Stimulated activated CD8-positive, alpha-beta memory T cell treated with anti-CD3 and anti-CD28 coated beads, Interleukin-12 subunit alpha, Interleukin-12 subunit beta, amount 100 ng/mL, for 4 hours (primary cell): Measurements from ENCODE around the gene TP73.

ENCODE experiments used
- DNase-seq: peaks from one replicate; pipeline ENCODE4 v3.0.0-alpha.2; 2020; ENCODE audit warnings: low read depth

Gene TP73

GRCh38 chr1:3653286-3653618 lies 936 bp downstream of the TP73 start:
- no peak for DNase-seq

DNA sequence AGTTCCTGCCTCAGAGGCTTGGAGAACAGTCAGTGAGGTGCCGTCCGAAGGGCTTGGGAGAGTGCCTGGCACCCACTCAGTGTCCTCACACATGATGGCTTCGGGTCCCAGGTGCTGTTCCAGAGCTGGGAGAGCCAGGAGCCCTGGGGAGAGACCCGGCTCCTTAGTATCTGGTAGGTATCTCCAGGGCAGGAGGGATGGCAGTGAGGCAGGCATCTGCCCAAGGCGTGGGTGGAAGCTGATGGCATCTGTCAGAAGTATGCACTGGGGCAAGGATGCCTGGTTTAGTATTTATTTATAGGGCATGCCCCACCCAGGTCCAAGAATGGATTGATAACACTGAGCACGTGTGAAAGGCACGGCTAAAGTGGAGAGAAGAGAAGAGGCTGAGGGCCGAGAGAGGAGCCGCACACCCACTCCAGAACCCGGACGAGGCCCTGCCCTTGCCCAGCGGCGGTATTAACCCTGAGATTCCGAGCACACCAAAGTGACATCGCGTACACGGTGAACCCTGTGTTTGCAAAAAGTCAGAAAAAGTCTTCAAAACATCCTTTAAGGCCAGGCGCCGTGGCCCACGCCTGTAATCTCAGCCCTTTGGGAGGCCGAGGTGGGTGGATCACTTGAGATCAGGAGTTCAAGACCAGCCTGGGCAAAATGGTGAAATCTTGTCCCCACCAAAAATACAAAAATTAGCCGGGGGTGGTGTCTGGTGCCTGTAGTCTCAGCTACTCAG lies 2.4 kb downstream of the TP73 start:
- DNase-seq: no peak

- DNase-seq: no peak
Measured at GRCh38 chr1:3656450-3657095, 4.3 kb downstream of the TP73 start.

GRCh38 chr1:3657096-3657475 lies 4.8 kb downstream of the TP73 start:
- no peak for DNase-seq

DNA sequence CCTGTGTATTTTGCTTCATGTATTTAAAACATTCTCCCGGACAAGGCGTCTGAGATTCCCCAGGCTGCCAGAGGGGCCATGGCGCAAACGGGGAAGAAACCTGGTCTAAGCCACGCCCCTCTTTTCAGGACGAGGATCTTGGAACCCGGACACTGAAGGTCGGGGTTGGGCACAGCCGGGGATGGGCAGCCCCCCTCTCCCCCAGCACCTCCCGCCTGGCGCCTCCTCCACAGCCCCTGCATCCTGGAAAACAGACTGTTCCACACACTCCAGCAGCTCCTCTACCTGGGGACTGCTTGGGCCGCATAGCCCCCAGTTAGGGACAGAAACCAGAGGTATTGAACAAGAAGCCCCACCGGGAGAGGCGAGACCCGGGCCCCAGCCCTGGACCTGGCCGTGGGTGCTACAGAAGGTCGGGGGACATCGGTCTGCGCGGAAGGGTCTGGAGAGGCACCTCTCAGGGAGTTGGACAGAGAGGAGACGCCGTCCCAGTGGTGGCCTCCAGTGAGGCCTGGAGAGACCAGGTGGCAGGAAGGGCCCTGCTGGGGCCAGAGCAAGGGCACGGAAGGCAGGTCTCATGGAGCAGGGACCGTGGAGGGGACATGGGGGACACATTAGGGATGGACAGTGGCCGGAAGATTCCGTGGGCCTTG lies 5.4 kb downstream of the TP73 start:
- no peak for DNase-seq

- no peak for DNase-seq
Measured at GRCh38 chr1:3658231-3658615, 5.9 kb downstream of the TP73 start.

GRCh38 chr1:3659093-3659492 lies 6.8 kb downstream of the TP73 start:
- no peak for DNase-seq

DNA sequence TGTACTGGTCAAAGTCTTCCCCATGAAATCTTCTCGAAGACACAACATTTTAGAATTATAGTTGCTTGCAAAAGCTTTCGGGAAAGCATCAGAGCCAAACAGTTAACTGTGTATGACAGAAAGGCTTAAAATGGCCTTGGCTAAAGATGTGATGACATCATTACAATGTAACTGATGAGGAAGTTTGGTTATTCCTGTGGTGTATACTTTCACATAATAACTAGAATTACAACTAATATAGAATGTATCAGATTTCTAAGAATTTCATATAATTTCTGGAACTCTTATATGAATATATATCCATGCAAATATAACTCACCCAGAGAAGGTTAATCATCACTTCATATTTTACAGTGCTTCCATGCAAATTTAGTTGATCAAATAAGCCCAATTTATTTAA lies 8.4 kb downstream of the TP73 start:
- DNase-seq: no peak

DNA sequence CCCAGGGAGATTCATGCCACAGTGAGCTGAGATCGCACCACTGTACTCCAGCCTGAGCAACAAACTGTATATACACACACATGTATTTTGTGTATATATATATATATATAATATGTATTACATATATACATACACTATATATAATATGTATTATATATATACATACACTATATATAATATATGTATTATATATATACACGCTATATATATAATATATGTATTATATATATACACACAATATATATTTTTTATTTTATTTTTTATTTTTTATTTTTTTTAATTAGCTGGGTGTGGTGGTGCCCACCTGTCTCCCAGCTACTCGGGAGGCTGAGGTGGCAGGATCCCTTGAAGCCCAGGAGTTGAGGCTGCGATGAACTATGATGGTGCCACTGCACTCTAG lies 9.3 kb downstream of the TP73 start:
- DNase-seq: no peak

DNA sequence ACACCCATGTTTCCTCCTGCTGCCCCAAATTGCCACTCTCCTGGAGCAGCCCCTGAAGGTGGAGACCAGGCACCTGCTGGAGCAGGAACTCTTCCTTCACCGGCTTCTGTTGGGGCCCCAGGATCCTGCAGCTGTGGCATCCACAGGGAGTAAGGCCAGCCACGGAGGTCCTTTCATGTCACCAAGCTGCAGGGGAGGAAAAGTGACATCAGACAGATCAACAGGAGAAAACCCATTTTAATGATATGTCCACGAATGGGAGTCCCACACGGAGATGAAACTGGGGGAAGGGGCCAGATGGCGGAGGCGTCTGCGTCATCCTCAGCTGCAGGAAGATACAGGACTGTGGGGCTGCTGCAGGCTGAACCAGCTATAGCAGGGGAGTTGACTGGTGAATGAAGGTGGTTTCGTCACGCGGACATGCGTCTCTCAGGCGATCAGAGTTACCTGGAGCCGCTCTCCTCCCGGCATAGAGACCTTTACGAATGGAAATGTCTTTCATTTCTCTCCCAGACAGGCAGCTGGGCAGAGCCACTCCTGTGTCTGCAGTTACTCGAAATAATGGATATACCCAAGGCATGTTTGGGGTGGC lies 9.9 kb downstream of the TP73 start:
- DNase-seq: no peak

GRCh38 chr1:3663999-3664699 lies 11.8 kb downstream of the TP73 start:
- DNase-seq: no peak

DNA sequence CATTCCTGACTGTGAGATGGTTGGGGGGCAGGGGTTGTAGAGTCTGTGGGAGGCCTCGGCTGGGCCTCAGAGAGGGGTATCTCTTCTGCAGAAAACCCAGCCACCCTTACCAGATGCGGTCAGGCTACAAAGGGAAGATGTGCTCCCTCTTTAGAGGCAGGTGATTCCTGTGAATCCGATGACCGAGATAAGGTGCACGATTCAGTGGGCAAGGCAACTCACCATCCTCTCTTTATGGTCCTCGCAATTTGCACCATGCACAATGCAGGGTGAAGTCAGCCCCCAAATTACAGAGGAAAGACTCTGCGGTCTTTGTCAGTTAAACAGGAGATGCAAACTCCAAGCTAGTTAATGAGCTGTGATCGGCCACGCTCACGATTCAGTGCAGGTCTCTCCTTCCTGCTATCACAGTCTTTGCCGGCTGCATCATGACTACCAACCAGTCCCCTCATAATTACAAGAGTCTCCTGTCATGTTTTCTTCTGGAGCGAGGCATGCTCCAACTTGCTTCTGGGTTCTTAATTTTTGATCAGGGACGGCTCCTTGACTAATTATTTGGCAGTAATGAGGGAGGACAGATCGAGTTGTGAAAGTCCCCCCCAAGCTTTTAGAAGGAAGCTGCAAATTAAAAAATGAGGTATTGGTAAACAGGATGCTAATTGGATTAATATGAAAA lies 12.5 kb downstream of the TP73 start:
- no peak for DNase-seq

- no peak for DNase-seq
Measured at GRCh38 chr1:3668148-3668547, 15.8 kb downstream of the TP73 start.

GRCh38 chr1:3668585-3669300 lies 16.4 kb downstream of the TP73 start:
- DNase-seq: no peak

DNA sequence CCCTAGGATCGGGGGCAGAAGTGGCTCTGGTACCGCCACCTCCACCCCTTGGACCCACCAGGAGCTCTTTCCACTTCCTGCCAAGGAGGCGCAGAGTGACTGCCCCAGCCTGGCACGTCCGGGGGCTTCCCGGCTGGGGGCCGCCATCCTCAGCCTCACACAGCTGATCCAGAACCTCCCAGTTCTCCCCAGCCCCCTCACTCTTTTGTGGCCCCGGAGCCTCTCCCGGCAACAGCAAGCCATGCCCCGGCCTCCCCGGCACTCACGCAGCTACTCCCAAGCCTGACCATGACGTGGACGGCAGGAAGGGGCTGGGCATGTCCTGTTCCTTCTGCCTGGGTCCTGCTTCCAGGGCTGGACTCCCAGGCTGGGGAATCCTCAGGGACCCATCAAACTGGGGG lies 17.1 kb downstream of the TP73 start:
- no peak for DNase-seq

GRCh38 chr1:3669971-3670431 lies 17.7 kb downstream of the TP73 start:
- DNase-seq: no peak

- DNase-seq: no peak
Measured at GRCh38 chr1:3670823-3671265, 18.5 kb downstream of the TP73 start.

GRCh38 chr1:3671371-3672180 lies 19.3 kb downstream of the TP73 start:
- no peak for DNase-seq

DNA sequence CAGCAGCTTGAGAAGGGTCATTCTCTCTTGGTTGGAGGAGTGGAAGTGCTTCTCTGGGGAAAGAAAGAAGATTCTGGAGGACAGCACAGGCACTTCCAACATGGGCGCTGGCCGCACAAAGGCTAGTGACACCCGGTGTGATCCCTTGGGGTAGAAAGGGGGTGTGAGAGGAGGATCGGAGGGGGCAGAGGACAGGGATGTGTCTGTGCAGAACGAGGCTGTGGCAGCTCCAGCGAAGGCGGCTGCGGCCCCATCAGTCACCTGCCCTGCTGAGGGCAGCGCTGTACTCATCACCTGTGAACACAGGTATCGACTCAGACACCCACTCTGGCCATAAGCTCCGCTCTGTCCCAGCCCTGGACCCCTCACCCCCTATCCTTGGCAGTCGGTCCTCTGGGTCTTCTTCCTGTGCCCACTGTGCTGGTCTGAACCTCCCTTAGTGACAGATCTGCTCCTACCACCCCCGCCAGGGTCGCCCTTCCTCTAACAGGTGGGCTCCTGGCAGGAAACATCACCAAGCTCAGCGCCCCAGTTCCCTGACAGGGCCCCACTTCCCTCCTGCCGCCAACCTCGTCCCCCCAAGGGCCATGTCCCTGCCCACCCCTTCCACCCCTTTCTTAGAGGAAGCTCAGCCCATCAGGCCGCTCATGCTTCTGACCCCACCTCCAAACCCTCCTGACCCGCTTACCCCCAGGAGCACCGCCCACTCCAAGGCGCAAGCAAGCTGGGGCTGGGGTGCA lies 20.1 kb downstream of the TP73 start:
- DNase-seq: no peak

- DNase-seq: no peak
Measured at GRCh38 chr1:3672971-3673361, 20.6 kb downstream of the TP73 start.
